CD4-positive, alpha-beta memory T cell (primary cell): Measurements from ENCODE around the gene LDHA. TPM values are rescaled to one million over a fixed set of nuclear protein-coding genes. Genes with fewer than 3 reads are reported as not detected.

ENCODE experiments used
- CTCF ChIA-PET: fragments of 350-600 bp; sonication (Branson Sonifier 250); formaldehyde crosslinking; loops from one replicate; lab custom pipeline; 2021; ENCODE audit warnings: inconsistent platforms; ENCODE audit not compliant: partially characterized antibody; lab: Charles Lee
- POLR2A ChIA-PET: fragments of 350-600 bp; sonication (Branson Sonifier 250); formaldehyde crosslinking; loops from one replicate; lab custom pipeline; 2021; ENCODE audit not compliant: partially characterized antibody; lab: Charles Lee
- DNase-seq, 5 donors: peaks; one replicate each; pipeline versions ENCODE4 v3.0.0 to v3.0.0-alpha.2; 2020 to 2022; ENCODE audit warnings: mixed read lengths in 1 of 5
- H3K27ac ChIP-seq: one replicate; pipeline ENCODE4 v1.7.0; 2013; ENCODE audit warnings: low read depth, low read length
- H3K27me3 ChIP-seq: 2 replicates; pipeline ENCODE4 v1.7.0; 2013; ENCODE audit warnings: mild to moderate bottlenecking, low read length, moderate library complexity; ENCODE audit not compliant: insufficient read depth
- H3K36me3 ChIP-seq: 2 replicates; pipeline ENCODE4 v1.7.0; 2013; ENCODE audit warnings: mild to moderate bottlenecking, low read length, moderate library complexity; ENCODE audit not compliant: insufficient read depth
- H3K4me1 ChIP-seq: 2 replicates; pipeline ENCODE4 v1.7.0; 2013; ENCODE audit warnings: mild to moderate bottlenecking, low read length, moderate library complexity; ENCODE audit not compliant: insufficient read depth
- H3K4me3 ChIP-seq, 2 donors: one replicate each; pipeline ENCODE4 v1.7.0; 2013; ENCODE audit warnings: low read length in 2 of 2, mild to moderate bottlenecking in 1 of 2
- H3K9me3 ChIP-seq, 2 donors: one replicate each; pipeline ENCODE4 v1.7.0; 2013; ENCODE audit warnings: low read length in 2 of 2, control low read depth in 1 of 2; ENCODE audit not compliant: control insufficient read depth in 1 of 2
- H3K27ac Mint-ChIP-seq, 7 donors: one replicate each; pipeline ENCODE4 v1.8.0; 2020 to 2021; ENCODE audit warnings: mixed read lengths in 7 of 7, mild to moderate bottlenecking in 6 of 7, inconsistent platforms in 3 of 7, moderate library complexity in 3 of 7
- H3K27me3 Mint-ChIP-seq, 2 donors: one replicate each; pipeline ENCODE4 v1.8.0; 2020 to 2021; ENCODE audit warnings: mixed read lengths in 2 of 2
- H3K36me3 Mint-ChIP-seq, 2 donors: one replicate each; pipeline ENCODE4 v1.8.0; 2020 to 2021; ENCODE audit warnings: mixed read lengths in 2 of 2, inconsistent platforms in 1 of 2, mild to moderate bottlenecking in 1 of 2
- H3K4me1 Mint-ChIP-seq, 4 donors: one replicate each; pipeline ENCODE4 v1.8.0; 2020 to 2021; ENCODE audit warnings: mixed read lengths in 4 of 4, mild to moderate bottlenecking in 1 of 4
- H3K4me3 Mint-ChIP-seq, 8 donors: one replicate each; pipeline ENCODE4 v1.8.0; 2020 to 2021; ENCODE audit warnings: mixed read lengths in 8 of 8, mild to moderate bottlenecking in 7 of 8, moderate library complexity in 6 of 8, inconsistent platforms in 3 of 8
- H3K9me3 Mint-ChIP-seq, 8 donors: one replicate each; pipeline ENCODE4 v1.8.0; 2020 to 2021; ENCODE audit warnings: mixed read lengths in 8 of 8, mild to moderate bottlenecking in 5 of 8, inconsistent platforms in 3 of 8, moderate library complexity in 1 of 8
- intact Hi-C: fragments of 100-400 bp; cut with micrococcal nuclease; formaldehyde crosslinking; loops from one replicate; pipeline ENCODE4 v1.15.1; 2023
- polyA plus RNA-seq, 2 donors: library from polyadenylated mRNA; unstranded; fragments of 300-500 nt; fragmentation: Illumina TruSeq; gene quantifications; one replicate each; pipeline ENCODE4 v1.2.3, GENCODE V29; 2021
- total RNA-seq, 2 experiments: library from RNA; stranded (reverse); gene quantifications; one replicate each; pipeline ENCODE4 v1.2.3, GENCODE V29; 2021

The LDHA gene
- total and polyA plus RNA-seq, 4 experiments from 2014 or later = 131 to 720 (median 346) TPM

DNA sequence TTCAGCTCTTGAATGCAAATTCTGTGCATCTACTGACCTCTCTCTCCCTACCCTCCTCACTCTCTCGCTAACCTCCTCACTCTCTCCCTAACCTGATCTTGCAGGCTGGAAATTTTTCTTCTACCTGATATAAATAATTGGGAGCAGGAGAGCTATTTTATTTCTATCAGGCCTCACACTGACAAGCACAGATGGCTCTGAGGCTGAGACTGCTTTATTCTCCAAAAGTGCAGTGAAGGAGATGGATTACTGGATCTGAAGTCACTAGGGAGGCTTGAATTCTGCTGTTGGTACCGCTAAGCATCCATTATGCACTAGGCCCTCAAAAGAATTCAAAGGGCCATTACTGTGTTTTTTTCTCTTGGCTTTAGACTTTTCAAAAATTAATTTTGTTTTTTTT lies 19.4 kb upstream of the LDHA start:
- intact Hi-C loops = no loop called here
- Mint-ChIP-seq H3K27me3 (no peaks in the 10 kb centered on the region), H3K9me3 (no peaks in the 10 kb centered on the region), H3K36me3 (no peaks in the 10 kb centered on the region), H3K4me3 (no peak overlapping the region), H3K27ac (no peak overlapping the region), H3K4me1 (peaks cover 0 to 4% (median under 1%) of the 10 kb centered on the region in 4 donors)
- H3K4me1 ChIP-seq = no peaks in the 10 kb centered on the region
- no peak overlapping the region for H3K27ac ChIP-seq
- ChIA-PET CTCF (interaction anchor here (1.7 kb wide), 1 partner anchor 9 kb away, joined by 6 read pairs; no protein-coding TSS in a partner anchor), POLR2A (interaction anchor here (0.6 to 3.1 kb wide), 3 partner anchors 9 to 20 kb away, joined by 3 to 13 read pairs (median 13); partner anchors contain the start of gene LDHA)
- no peaks in the 10 kb centered on the region for H3K27me3 ChIP-seq
- H3K9me3 ChIP-seq = no peaks in the 10 kb centered on the region
- H3K36me3 ChIP-seq = no peaks in the 10 kb centered on the region
- no peak overlapping the region for H3K4me3 ChIP-seq
- no peak for DNase-seq

DNA sequence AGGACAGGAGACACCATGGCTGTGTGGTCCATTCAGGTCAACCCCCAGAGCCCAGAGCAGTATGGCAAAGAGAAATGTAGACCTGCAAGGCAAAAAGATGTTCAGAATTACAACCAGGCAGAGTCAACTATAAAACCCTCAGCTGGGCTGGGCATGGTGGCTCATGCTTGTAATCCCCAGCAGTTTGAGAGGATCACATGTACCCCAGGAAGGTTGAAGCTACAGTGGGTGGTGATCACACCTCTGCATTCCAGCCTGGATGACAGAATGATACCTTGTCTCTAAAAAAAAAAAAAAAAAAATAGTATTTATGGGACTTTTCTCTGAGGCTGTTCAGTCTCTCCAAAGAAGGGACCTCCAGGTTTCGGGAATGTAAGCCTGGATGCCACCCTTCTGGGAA lies 18.4 kb upstream of the LDHA start:
- no peak for DNase-seq
- no peak overlapping the region for H3K4me3 ChIP-seq
- H3K27ac ChIP-seq = no peak overlapping the region
- Mint-ChIP-seq H3K9me3 (no peaks in the 10 kb centered on the region), H3K4me1 (peaks cover 0 to 3% (median under 1%) of the 10 kb centered on the region in 4 donors), H3K36me3 (no peaks in the 10 kb centered on the region), H3K27me3 (no peaks in the 10 kb centered on the region), H3K4me3 (no peak overlapping the region), H3K27ac (no peak overlapping the region)
- H3K9me3 ChIP-seq = no peaks in the 10 kb centered on the region
- no peaks in the 10 kb centered on the region for H3K4me1 ChIP-seq
- CTCF ChIA-PET = no interaction called here
- POLR2A ChIA-PET = no interaction called here
- H3K27me3 ChIP-seq = no peaks in the 10 kb centered on the region
- no peaks in the 10 kb centered on the region for H3K36me3 ChIP-seq
- intact Hi-C loops = no loop called here

DNA sequence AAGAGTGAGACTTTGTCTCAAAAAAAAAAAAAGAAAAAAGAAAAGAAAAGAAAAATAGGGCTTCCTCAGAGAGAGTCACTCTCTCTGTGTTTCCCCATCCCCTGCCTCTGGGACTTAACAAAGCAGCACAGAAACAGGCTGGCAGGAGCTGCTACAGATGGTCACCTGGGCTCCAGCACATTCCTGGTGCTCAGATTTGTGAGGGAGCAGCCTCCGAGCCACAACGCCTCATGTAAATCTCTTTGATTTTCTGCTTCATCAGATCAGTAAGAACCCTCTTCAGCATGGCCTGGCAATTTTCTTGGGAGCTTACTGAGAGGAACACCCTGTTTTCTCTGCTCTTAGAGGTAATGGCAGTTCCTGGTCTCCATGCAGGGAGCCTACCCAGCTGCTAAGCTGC lies 15.2 kb upstream of the LDHA start:
- Histone ChIP-seq H3K9me3 (no peaks in the 10 kb centered on the region), H3K4me3 (no peak overlapping the region), H3K27ac (no peak overlapping the region), H3K36me3 (no peaks in the 10 kb centered on the region), H3K4me1 (peaks cover 15% of the 10 kb centered on the region), H3K27me3 (no peaks in the 10 kb centered on the region)
- Mint-ChIP-seq H3K36me3 (no peaks in the 10 kb centered on the region), H3K27ac (peak overlapping the region in 5 of 7 donors; percentile 41 to 68 (median 61)), H3K4me1 (peaks cover 13 to 15% (median 15%) of the 10 kb centered on the region in 4 donors), H3K4me3 (no peak overlapping the region), H3K27me3 (no peaks in the 10 kb centered on the region), H3K9me3 (no peaks in the 10 kb centered on the region)
- ChIA-PET CTCF (no interaction called here), POLR2A (no interaction called here)
- no peak for DNase-seq
- intact Hi-C loops = no loop called here

DNA sequence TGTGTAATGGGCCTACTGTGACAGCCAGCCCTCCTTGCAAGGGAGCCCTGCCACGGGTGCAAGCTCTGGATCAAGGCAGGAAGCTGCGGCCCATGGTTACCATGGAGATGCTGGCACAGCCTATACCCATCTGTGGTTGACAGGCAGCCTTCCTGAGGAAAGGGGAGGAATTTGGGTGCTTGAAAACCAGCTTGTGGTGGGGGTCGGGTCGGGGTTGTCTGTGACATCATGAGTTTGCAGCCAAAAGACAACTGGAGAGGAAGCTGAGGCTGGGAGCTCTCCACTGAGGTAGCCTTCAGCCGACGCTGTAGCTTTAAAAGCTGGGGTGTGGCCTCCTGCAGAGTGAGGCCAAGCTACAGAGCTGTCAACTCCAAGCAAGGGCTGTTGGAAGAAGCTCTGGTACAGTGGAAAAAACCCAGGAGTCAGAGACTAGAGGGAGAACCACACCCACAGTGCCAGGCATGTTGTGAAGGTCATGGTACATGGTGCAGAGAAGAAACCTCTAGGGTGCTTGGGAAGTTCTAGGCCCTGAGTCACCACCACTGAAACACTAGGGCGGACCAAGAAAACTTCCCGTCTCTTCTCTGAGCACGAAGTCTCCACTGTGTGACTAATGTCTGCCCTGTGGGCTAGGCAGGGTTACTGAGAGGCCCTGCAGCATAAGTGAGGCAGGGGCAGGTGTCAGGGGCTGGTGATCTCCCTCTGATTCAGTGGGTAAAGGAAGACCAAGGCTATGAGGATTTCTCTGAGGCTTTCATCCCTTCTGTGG lies 10.8 kb upstream of the LDHA start:
- Mint-ChIP-seq H3K9me3 (no peaks in the 10 kb centered on the region), H3K4me1 (peaks cover 30 to 51% (median 40%) of the 10 kb centered on the region in 4 donors), H3K27me3 (no peaks in the 10 kb centered on the region), H3K27ac (peak overlapping the region; percentile 96 to 99 (median 98)), H3K4me3 (peak overlapping the region; percentile 67 to 87 (median 82)), H3K36me3 (no peaks in the 10 kb centered on the region)
- DNase-seq = peak; percentile 76 to 89 (median 81)
- H3K27ac ChIP-seq = peak overlapping the region; percentile 71
- H3K27me3 ChIP-seq = no peaks in the 10 kb centered on the region
- H3K36me3 ChIP-seq = no peaks in the 10 kb centered on the region
- H3K9me3 ChIP-seq = no peaks in the 10 kb centered on the region
- ChIA-PET POLR2A (interaction anchor here (0.6 to 5.0 kb wide), 19 partner anchors 10 to 370 kb away, joined by 3 to 266 read pairs (median 4); partner anchors contain the start of genes GTF2H1, HPS5, LDHA and TSG101), CTCF (interaction anchor here (0.6 to 4.7 kb wide), 11 partner anchors 9 to 140 kb away, joined by 3 to 48 read pairs (median 3); partner anchors contain the start of gene LDHA)
- peaks cover 51% of the 10 kb centered on the region for H3K4me1 ChIP-seq
- intact Hi-C loops = loop anchor here (1.0 kb wide), 1 partner anchor 11 kb away; the partner anchor contains the start of gene LDHA
- H3K4me3 ChIP-seq = peak overlapping the region; percentile 29 to 32

DNA sequence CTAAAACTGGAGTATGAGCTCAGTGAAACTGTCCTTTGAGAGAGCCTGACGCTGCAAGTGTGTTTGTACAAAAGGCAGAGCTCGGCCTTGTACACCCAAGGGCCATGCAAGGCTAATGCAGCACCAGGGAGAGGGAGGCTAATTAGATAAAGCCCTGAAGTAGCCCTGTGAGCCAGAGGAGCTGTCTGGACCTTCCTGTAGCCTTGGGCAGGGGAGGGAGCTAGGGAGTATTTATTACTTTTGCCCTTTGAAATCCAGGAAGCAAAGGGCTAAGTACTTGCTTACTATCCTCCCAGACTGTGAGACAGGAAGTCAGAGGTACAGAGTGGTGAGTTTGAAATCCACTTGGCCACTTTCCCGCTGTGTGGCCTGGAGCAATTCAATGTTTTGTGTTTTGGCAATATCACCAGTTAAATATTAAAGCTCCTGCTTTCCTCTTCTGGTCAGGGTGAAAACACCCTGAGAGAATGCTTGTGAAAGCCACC lies 10.2 kb upstream of the LDHA start:
- Mint-ChIP-seq H3K27me3 (no peaks in the 10 kb centered on the region), H3K27ac (peak overlapping the region; percentile 96 to 99 (median 98)), H3K4me3 (peak overlapping the region; percentile 67 to 87 (median 82)), H3K4me1 (peaks cover 30 to 52% (median 41%) of the 10 kb centered on the region in 4 donors), H3K9me3 (no peaks in the 10 kb centered on the region), H3K36me3 (no peaks in the 10 kb centered on the region)
- POLR2A ChIA-PET = interaction anchor here (0.8 to 5.0 kb wide), 17 partner anchors 11 to 370 kb away, joined by 3 to 266 read pairs (median 5); partner anchors contain the start of genes GTF2H1, HPS5, LDHA and TSG101
- peaks cover 51% of the 10 kb centered on the region for H3K4me1 ChIP-seq
- no peaks in the 10 kb centered on the region for H3K9me3 ChIP-seq
- peak overlapping the region; percentile 71 for H3K27ac ChIP-seq
- H3K27me3 ChIP-seq = no peaks in the 10 kb centered on the region
- intact Hi-C loops = no loop called here
- H3K36me3 ChIP-seq = no peaks in the 10 kb centered on the region
- CTCF ChIA-PET = interaction anchor here (0.6 to 4.7 kb wide), 10 partner anchors 10 to 140 kb away, joined by 3 to 48 read pairs (median 3); partner anchors contain the start of gene LDHA
- peak overlapping the region; percentile 29 to 32 for H3K4me3 ChIP-seq
- peak in 4 of 5 donors; percentile 10 to 23 (median 17) for DNase-seq

DNA sequence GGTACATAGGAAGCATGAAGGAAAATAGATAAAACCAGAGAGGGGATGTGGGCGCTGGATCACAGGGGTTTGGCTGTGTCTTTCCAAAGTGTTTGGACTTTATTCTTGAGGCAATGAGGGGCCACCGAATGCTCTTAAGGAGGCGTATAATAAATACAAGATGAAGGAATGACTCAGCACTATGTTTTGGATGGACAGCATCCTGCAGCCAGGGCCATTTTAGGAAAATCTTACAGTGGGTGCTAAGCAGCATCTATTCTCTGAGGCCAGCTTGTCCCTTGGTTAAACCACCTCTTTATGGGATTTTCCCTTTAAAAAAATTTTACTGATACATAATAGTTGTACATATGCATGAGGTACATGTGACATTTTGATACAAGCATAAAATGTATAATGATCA lies 4.3 kb upstream of the LDHA start:
- intact Hi-C loops = loop anchor here (10.0 kb wide), 1 partner anchor 1105 kb away; no protein-coding TSS in a partner anchor
- Mint-ChIP-seq H3K27me3 (no peaks in the 10 kb centered on the region), H3K4me3 (peak overlapping the region in 1 of 8 donors; percentile 30), H3K36me3 (peaks cover 0 to 9% of the 10 kb centered on the region in 2 donors), H3K9me3 (no peaks in the 10 kb centered on the region), H3K4me1 (peaks cover 17 to 59% (median 28%) of the 10 kb centered on the region in 4 donors), H3K27ac (peak overlapping the region in 3 of 7 donors; percentile 23 to 89 (median 39))
- Histone ChIP-seq H3K27ac (no peak overlapping the region), H3K4me3 (no peak overlapping the region), H3K9me3 (no peaks in the 10 kb centered on the region), H3K36me3 (no peaks in the 10 kb centered on the region), H3K4me1 (peaks cover 42% of the 10 kb centered on the region), H3K27me3 (no peaks in the 10 kb centered on the region)
- ChIA-PET CTCF (no interaction called here), POLR2A (interaction anchor here (2.2 kb wide), 1 partner anchor 68 kb away, joined by 6 read pairs; the partner anchor contains the start of genes GTF2H1 and HPS5)
- DNase-seq = no peak
